Keratinocyte (primary cell): ENCODE results near the gene PI4KA.

Source experiments
- CTCF ChIP-seq, 3 experiments: IDR thresholded peaks in 1 of 3; conservative IDR thresholded peaks in 1 of 3; optimal IDR thresholded peaks in 1 of 3; 2 replicates in 2 of 3; 3 replicates in 1 of 3; pipeline versions ENCODE3 to v1.5.1; 2011; ENCODE audit warnings: low read length in 3 of 3, mild to moderate bottlenecking in 3 of 3, moderate library complexity in 2 of 3, control low read depth in 1 of 3, inconsistent platforms in 1 of 3; ENCODE audit not compliant: insufficient read depth in 2 of 3; ENCODE audit errors: extremely low read depth in 1 of 3
- EZH2 ChIP-seq: IDR thresholded peaks from one replicate; pipeline ENCODE4 v1.6.1; 2012; ENCODE audit warnings: inconsistent platforms, mild to moderate bottlenecking, low read length, moderate library complexity

- no peak for TF ChIP-seq CTCF (optimal IDR thresholded peaks at IDR 0.05 in 1 of 3, IDR thresholded peaks at IDR 0.05 in 1 of 3, conservative IDR thresholded peaks at IDR 0.05 in 1 of 3; ENCODE audit: extremely low read depth in 1 of 3, insufficient read depth in 2 of 3, low read length in 3 of 3)
- TF ChIP-seq EZH2 = no peak
Observed at GRCh38 chr22:20792221-20792965, 66.2 kb downstream of the PI4KA start.
